GM18498 (cell line): ENCODE results near the gene MARK3.

ENCODE experiments used
- ATAC-seq: cut with Tn5 transposase; IDR thresholded peaks from one replicate; pipeline ENCODE4 v1.9.1; 2021; ENCODE audit warnings: mild to moderate bottlenecking, moderate library complexity; ENCODE audit not compliant: unreplicated experiment

The MARK3 gene

GRCh38 chr14:103545219-103545914 is 160.2 kb downstream of the MARK3 start:
- ATAC-seq = no peak

DNA sequence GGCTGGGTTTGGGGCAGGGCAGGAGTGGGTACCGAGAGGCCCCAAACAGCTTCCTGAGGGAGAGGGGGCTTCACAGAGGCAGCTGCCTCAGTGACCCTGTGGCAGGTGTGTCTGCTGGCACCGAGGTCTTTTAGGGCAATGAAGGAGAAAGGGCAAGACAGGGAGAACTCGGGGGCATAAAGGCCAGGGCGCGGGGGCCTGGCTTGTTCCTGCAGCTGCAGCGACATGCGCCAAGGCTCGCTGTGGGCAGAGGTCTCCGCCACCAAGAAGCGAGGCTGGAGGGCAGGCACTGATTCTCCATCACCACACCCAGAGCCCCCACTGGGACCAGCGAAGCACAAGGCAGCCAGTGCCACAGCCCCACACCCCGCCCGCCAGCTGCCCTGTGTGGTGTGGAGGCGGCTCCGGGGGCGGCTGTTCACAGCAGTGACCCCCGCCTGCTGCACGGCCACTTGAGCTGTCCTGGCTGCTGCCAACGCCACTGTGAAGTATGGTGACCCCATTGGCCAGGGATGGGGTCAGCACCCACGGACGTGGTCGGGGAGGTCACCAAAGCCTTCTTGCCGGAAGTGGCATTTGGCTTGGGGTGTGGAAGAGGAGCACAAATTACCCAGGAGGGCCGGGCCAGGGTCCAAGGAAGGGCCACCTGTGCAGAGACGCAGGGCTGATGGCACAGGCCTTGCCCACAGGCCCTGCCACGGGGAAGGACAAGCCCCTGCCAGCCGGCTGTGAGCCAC is 160.9 kb downstream of the MARK3 start:
- ATAC-seq = no peak

DNA sequence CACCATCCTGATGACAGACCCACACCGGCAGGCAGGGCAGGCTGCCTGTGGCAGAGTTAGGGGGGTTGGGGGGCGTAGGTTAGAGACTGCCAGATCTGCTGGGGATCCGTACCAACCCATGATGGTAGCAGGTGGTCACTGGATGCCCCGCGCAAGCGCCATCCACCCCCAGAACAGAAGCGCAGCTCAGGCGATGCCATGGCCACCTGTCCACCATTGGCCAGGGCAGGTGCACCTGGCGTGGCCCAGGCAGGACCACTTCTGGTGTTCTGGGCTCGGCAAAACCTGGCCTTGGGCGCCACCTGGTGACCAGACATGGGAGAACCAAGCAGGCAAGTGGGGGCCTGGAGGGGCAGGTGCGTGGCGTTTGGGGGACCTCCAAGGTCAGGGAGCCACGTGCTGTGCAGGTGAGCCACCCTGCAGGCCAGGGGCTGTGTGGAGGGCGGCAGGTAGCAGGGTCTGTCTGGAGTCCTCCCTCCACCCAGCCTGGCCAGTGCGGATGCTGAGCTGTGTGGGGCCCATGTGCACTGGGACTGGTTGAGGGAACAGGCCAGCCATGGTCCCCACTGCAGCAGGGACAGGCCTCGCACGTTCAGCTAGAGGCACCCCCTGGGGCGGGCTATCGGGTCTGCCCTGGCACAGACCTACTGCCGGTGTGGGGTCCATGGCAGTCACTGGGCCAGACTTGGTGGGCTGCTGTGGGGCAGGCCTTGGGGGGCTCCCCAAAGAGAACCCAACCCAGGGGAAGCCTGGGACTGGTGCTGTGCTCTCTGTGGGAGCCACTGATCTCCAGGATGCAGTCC is 161.6 kb downstream of the MARK3 start:
- no peak for ATAC-seq

- ATAC-seq = no peak
These were observed 162.3 kb downstream of the MARK3 start for GRCh38 chr14:103547455-103547940.

GRCh38 chr14:103547941-103548462 is 162.8 kb downstream of the MARK3 start:
- ATAC-seq = no peak

DNA sequence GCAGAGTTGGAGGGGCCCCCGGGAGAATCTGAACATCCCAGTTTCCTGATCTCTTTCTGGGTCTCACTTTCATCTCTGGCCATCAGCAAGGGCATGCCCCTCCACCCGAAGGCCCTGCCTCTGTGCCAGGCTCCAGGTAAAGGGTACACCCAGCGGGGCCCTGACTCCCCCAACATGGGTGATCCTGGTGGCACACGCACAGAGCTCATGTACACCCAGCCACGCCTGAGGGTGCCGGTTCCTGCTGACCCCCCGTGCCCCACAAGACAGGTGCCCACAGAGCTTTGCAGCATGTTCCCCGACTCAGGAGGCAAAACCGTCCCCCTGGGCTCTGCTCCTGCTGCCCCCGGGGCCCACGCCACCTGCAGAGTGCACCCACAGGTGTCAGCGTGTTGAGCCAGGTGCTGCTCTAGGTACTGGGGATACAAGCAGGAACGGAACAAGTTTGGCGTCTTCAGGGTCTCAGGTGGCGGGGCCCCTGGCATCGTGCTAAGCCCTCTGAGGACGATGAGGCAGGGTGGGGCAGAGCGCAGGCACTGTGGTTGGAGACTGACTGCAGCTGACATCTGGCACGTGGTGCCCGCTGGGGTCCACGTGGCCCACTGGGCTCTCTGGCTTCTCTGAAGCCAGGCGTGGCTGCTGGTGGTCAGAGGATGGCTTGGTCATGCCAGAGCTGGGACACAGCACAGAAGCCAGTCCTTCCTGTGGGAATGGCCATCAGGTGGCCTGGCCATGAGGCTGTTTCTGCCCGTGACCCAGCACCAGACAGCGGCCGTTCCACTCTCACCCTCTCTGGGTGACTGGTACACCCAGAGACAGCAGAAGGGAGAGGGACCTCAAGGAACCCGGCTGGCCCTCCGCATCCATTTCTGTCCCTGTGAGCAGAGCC is 163.5 kb downstream of the MARK3 start:
- no peak for ATAC-seq

DNA sequence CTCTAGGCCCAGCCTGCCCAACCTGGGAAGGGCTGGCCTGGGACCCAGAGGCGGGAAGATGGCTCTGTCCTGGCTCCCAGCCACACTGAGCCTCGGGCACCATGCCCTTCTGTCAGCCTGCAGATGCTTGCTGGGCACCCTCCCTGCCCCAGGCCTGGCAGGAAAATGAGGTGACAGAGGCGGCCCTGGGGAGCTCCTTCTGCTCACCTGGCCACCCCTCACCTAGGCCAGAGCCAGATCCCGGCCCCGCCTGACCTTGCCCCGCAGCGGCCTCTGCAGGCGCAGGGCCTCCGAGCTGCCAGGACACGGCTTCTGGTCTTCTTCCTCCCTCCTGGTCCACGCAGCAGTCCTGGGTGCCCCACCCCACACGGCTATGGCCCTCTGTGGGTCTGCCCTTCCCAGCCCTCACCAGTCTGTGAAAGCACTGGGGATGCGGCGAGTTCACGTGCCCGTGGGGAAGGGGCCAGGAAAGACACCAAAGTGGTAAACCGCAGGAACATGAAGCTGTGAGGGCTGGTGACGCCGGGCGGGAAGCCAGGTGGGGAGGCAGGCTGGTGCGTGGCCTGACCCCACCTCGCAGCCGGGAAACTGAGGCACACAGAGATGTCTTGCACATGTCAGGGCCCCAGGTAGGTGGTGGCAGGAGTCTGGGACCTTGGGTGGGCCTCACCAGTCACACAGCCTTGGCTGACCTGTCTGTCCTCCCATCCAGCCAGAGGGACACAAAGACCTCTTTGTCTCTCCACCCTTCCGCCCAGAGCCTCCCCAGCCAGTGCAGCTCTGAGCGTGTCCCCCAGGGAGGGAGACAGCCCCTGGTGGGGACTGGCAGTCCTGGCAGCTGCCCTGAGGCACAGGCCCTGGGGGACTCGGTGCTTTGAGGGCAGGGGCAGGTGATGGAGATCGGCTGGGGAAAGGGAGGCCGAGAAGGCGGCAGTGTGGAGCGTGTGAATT is 164.4 kb downstream of the MARK3 start:
- ATAC-seq = no peak

DNA sequence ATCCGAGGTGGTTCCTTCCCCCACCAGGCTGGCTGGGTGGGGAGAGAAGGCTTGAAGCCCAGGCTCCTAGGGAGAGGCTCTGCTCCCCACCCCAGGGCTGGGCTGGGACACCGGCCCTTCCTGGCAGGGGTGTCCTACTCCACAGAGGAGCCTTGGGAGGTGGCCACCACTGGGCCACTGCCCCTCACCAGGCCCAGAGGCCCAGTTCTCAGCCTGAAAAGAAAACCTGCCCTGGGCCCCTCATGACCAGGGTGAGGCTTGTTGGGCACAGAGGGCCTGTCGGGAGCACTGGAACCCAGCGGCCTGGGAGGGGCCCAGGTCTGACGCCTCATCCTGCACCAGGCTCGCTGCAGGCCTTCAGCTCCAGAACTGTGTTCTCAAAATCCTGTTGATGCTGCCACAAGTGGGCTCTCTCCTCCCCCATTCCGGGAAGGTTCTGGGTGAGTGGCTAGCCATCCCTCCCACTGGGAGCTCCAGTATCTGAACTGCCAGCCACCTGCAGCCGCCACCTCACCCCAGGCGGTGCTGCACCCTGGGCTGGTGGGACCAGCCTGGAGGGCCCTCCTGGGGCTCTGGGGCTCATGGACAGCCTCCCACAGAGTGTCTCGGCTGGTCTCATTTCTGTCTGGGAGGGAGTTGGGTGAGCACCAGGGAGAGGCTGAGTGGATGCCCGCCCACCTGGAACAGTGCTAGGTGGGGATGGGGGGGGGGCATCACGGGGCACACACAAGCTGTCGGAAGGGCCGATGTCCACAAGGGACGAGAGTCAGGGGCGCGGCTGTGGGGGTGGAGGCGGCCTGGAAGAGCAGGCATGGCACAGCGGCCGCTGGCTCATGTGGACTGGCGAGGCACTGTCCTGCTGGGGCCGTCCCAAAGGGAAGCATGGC is 165.5 kb downstream of the MARK3 start:
- no peak for ATAC-seq

DNA sequence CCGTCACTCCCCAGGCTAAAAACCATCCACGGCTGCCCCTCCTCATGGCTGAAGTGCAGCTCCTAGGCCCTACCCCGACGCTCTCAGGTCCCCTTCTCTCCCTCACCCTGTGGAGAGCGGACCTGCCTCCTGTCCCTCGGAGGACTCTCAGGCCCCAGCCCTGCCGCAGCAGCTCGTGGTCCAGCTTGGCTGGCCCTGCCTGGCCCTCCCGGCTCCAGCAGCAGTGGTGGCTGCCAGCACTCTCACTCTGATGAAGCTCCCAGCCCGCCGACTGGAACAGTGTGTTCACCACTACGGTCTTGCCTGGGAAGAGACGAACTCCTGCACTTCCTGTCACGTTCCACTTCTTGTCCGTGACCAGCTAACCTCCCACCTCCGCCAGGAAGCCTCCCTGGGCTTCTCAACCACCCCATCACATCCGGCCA is 166.1 kb downstream of the MARK3 start:
- ATAC-seq = no peak

DNA sequence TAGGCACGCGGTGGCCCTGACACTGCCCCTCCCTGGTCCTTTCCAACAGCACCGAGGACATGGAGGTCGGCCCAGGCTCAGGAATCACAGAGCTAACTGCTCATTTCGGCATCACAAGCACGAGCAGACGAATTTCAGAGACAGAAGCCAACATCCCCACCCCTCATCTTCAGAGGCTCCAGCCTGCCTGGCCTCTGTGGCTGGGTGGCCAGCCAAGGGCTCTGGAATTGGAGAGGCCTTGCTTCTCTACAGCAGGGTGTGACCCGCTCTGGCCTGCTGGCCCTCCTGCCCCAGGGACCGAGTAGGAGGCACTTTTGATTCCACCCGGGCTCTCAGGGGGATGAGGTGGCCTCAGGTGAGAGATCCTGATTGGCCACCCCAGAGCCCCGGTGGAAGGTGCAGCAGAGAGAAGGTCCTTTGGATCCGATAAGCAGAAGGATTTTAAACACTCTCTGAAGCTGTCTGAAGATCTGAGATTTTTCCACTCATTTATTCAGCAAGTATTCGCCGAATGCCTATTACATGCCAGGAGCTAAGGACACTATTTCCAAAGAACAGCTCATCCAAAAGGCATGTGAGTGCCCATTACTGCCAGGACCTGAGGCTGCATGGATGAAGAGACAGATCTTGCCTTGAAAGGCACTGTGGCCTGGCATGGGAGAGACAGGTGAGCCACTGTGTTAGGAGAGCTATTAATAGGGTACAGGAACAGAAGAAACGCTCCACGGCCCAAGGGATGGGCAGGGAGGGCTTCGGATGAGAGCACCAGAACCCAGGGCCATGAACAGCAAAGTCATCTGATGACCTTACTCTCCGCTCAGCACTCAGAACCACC is 167.0 kb downstream of the MARK3 start:
- ATAC-seq = no peak

DNA sequence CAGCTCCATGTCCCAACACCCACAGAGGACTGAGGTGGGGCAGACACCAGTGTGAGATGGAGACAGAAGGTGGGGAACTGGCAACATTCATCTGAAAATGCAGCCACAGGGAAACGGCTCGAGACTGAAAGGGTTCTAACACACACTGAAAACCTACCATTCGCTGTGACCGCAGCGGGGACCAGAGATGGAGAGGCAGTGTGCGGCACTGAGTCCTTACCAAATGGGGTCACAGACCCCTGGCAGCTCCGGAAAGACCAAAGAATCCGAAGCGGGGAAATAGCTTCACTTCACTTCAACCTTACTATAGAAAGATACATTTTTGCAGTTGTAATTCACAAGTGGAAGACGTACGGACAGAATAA is 167.6 kb downstream of the MARK3 start:
- ATAC-seq = no peak
